ENCODE measurements around the gene CDH23. TPM values are rescaled to one million over a fixed set of nuclear protein-coding genes. Genes with fewer than 3 reads are reported as not detected.

Gene CDH23
- total and polyA plus RNA-seq, 9 of the 15 experiments (the other 6 are each of a cell fraction or from before 2014, with no cell fraction given) = 0.18 to 1.2 (median 0.47) TPM

GRCh38 chr10:71379118-71379766, 17.5 kb upstream of the CDH23 start:
- H2AFZ ChIP-seq (ENCODE audit: low read depth, low read length) = peak overlapping the region; percentile 81
- ChIA-PET CTCF (ENCODE audit: low intra/inter-chr PET ratio) (no interaction called here), POLR2A (interaction anchor here (0.6 to 2.2 kb wide), 3 partner anchors 11 to 361 kb away, joined by 3 to 6 read pairs (median 3); no protein-coding TSS in a partner anchor)
- 56% methylated on average over 3 of the region's 3 CpGs for WGBS (ENCODE audit: insufficient coverage, low coverage, missing lambda C conversion rate)
- H3K36me3 ChIP-seq (ENCODE audit: control insufficient read depth, insufficient read depth, low read length) = no peaks in the 10 kb centered on the region
- BruUV-seq (replicated peaks) = no TSS peak
- H3K4me1 ChIP-seq (replicated peaks in 1 of 2; ENCODE audit: control insufficient read depth in 2 of 2, insufficient read depth in 2 of 2, low read length in 2 of 2) = peaks cover 9 to 19% of the 10 kb centered on the region in 2 experiments
- no peak for TF ChIP-seq NFATC3 (IDR thresholded peaks at IDR 0.05)
- no peak for TF ChIP-seq PCBP1 (IDR thresholded peaks at IDR 0.05; ENCODE audit: low read depth, low read length, poor library complexity, severe bottlenecking)
- no peak for TF ChIP-seq ARID3B (CRISPR knock-in tag; IDR thresholded peaks at IDR 0.05; ENCODE audit: borderline replicate concordance)
- TF ChIP-seq ZNF609 (CRISPR knock-in tag; IDR thresholded peaks at IDR 0.05; ENCODE audit: borderline replicate concordance) = no peak
- TF ChIP-seq RBBP5 (IDR thresholded peaks at IDR 0.05; ENCODE audit: borderline replicate concordance, insufficient read depth, low read length, poor library complexity, severe bottlenecking) = no peak
- no peak for TF ChIP-seq OTX1 (CRISPR knock-in tag; IDR thresholded peaks at IDR 0.05)
- TF ChIP-seq TAF1 (IDR thresholded peaks at IDR 0.05; ENCODE audit: control insufficient read depth, extremely low read depth, insufficient read depth, low read length, severe bottlenecking) = no peak
- TF ChIP-seq RAD21 (CRISPR knock-in tag; conservative IDR thresholded peaks at IDR 0.05 in 1 of 2, IDR thresholded peaks at IDR 0.05 in 1 of 2) = 0 out of 4 replicates have a peak, but pooled peaks of 1 of the 2 experiments have one; percentile 5
- ATAC-seq (no peak), DNase-seq (ENCODE audit: extremely low read depth in 1 of 4, low spot score in 3 of 4) (no peak), FAIRE-seq (no peak)
- peak overlapping the region; percentile 14; the same call in 1 of the 2 replicates for H3K4me2 ChIP-seq (ENCODE audit: insufficient read depth, low read length)
- H3K9me3 ChIP-seq (replicated peaks; ENCODE audit: control insufficient read depth, insufficient read depth, low read depth, low read length) = no peaks in the 10 kb centered on the region
- H3K9me1 ChIP-seq (ENCODE audit: control insufficient read depth, insufficient read depth, low read length) = no peaks in the 10 kb centered on the region
- H3K9ac ChIP-seq (ENCODE audit: insufficient read depth in 1 of 2, low read depth in 2 of 2, low read length in 2 of 2) = no peak overlapping the region
- no peaks in the 10 kb centered on the region for H4K20me1 ChIP-seq (replicated peaks; ENCODE audit: control insufficient read depth, insufficient read depth, low read length)
- no peaks in the 10 kb centered on the region for H3K79me2 ChIP-seq (ENCODE audit: control insufficient read depth, insufficient read depth, low read length)
- intact Hi-C loops (cut with micrococcal nuclease) = no loop called here
- no peak overlapping the region for H3K4me3 ChIP-seq
- H3K27me3 ChIP-seq (ENCODE audit: control insufficient read depth in 2 of 2, insufficient read depth in 2 of 2, low read length in 2 of 2) = peaks cover 6 to 7% of the 10 kb centered on the region in 2 experiments; a peak in 4 of 5 replicates
- in situ Hi-C loops (cut with MboI) = no loop called here
- no peak overlapping the region for H3K27ac ChIP-seq (ENCODE audit: extremely low read depth, low read depth, low read length)
